IPS DF 4.7 (cell line): ENCODE measurements around the gene ATP6V0A4.
"Not testable (repeated sequence)": the region's sequence is repeated elsewhere in the genome, so short reads cannot be mapped to it uniquely, and the experiment has no call there.

Source experiments
- DNase-seq: peaks from one replicate; pipeline ENCODE4 v3.0.0-alpha.2; 2013; ENCODE audit warnings: low spot score; ENCODE audit errors: extremely low read depth

The ATP6V0A4 gene

DNA sequence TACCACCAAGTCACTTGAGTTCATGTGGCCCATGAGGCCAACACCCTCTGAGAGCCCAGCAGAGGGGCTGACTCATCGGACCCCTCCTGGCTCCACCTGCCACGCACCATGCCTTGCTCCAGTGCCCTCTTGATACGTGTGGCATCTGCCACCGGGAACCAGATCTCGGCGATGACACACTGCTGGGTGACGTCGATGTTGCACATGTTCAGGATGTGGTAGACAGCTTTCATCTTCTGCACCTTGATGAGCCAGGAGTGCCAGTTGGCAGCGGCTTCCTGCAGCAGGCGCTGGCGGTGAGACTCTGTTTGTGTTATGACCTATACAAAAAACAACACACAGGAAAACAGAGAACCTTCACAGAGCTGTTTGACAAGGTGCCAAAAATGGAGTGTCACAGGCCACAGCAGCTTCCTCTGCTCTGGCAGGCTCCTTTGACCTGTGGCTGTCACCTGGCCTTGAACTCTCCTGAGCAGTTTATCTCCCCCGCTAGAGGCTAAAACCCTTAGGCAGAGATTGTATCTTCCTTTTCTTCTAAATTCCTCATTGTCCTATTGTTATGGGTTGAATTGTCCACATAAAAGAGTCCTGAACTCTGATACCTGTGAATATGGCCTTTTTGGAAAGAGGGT lies 45.4 kb downstream of the ATP6V0A4 start:
- no peak for DNase-seq

DNA sequence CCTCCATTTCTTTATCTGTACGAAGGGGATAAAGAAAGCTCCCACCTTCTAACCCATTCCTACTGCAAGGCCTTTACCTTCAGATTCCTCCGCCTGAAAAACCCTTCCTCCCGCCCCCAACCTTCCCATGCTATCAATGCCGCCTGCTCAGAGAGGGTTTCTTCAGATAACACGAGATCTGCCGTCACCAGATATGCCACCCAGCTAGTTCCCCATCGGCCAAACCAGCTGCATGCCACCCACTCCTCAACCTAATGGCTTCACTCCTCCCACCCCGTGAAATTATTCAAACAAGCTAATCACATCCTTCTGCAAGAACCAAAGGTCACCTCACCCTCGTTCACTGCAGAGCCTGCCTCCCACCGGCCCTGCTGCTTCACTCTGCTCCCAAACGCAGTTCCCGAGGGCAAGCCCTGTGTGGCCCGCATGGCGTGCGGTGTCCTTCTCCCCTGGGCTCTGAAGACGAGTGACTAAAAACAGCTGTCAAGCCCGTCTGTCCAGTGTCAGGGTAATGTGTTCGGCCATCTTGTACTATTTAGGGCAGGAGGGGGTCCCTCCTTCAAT lies 47.0 kb downstream of the ATP6V0A4 start:
- no peak for DNase-seq

DNA sequence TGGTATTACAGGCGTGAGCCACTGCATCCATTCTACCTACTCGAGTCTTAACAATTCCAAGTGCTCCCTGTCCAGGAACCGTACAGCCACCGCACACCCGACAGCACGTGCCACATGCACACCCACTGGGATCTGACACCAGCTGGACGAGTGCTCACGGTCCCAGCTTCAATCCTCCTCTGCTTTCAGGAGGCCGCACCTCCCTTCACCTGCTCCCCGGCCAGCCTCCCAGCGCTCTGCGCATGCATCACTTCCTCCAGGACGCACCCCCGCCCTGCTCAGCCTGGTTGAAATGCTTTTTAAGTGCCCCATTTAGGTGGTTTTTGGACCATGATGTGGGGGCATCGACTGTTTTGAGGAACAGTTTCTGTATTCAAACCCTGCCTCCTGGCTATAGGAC lies 47.5 kb downstream of the ATP6V0A4 start:
- DNase-seq, result no peak

DNA sequence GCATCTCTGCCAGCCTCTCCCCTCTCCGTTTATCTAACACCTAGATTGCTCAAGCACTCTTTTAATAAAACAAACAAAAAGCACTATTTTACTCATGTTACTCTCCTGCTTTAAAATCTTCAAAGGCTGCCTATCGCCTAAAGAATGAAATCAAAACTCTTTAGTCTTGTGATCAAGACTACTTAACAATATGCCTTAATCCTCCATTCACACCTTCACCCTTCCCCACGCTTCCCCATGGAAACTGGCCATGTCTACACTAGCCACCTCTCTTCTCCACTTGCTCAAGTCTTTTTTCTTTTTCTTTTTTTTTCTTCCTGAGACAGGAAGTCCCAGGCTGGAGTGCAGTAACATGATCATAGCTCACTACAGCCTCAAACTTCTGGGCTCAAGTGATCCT lies 48.0 kb downstream of the ATP6V0A4 start:
- DNase-seq, result no peak

DNA sequence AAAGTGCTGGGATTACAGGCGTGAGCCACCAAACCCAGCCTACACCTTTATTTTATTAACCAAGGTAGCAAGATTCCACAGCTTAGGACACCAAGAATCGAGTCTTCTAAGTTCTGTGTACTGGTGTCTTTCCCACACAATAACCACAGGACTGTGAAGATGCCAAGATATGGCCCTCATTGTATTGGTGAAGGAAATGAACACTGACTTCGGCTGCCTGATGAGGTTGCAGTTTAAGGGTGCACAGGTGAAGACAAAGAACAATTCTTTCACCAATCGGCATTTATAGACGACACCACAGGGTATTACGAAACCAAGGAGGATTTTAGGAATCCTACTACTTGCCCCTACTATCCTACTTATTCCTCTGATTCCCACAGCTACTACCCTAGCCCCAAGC lies 49.3 kb downstream of the ATP6V0A4 start:
- DNase-seq, result no peak

DNA sequence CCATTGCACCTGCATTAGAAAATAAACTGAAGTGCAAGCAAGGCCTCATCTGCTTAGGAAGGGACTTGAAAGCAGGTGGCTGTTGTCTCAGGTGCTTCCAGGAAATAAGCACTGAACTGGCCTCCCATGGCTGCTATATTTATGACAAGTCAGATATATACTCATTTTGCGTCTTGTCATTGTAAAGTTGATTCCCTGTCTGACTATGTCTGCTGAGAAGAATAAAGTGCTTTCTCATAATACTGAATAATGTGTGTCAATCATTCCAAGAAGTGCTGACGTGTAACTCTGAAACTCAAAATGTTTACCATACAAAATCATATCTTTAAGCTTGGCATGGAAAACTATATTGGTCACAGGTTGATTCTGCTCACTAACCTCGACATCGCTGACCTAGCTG lies 51.9 kb downstream of the ATP6V0A4 start:
- no peak for DNase-seq

DNA sequence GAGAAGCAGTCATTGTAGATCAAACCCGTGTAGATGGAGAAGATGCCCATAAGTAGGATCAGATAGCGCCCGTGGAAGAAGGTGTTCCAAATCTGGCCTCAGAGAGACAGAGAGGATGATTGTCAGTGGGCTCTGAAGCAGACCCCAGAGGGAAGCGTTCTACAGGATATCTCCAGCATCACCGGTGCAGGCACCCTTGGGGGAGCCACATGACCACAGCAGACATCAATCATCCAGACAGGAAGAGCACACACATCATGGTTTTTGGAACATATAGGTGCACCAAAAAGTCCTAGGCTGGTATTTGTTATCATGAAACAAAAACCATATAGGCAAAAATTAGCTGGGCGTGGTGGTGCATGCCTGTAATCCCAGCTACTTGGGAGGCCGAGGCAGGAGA lies 52.8 kb downstream of the ATP6V0A4 start:
- no peak for DNase-seq

DNA sequence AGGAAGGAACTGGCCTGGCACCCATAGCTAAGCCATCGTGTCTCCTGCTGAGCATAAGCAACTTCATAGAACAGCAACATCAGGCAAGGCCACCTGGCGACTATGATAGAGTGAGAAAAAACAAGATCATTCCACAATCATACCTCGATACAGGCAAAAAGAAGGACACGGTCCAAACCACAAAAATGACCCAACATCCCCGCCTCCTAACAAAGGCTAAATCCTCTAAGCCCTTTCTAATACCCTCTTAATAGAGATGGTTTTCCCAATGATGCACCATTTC lies 56.6 kb downstream of the ATP6V0A4 start:
- DNase-seq, result no peak

DNA sequence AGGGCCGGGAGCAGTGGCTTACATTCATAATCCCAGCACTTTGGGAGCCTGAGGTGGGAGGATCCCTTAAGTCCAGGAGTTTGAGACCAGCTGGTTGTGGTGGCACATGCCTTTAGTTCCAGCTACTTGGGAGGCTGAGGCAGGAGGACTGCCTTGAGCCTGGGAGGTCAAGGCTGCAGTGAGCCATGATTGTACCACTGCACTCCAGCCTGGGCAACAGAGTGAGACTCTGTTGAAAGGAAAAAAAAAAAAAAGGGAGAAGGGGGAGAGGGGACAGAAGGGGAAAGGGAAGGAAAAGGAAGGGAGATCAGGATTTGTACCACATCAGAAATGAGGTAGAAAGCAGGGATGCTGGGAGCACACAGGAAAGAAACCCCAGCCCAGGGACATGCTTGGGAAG lies 58.1 kb downstream of the ATP6V0A4 start:
- no peak for DNase-seq

DNA sequence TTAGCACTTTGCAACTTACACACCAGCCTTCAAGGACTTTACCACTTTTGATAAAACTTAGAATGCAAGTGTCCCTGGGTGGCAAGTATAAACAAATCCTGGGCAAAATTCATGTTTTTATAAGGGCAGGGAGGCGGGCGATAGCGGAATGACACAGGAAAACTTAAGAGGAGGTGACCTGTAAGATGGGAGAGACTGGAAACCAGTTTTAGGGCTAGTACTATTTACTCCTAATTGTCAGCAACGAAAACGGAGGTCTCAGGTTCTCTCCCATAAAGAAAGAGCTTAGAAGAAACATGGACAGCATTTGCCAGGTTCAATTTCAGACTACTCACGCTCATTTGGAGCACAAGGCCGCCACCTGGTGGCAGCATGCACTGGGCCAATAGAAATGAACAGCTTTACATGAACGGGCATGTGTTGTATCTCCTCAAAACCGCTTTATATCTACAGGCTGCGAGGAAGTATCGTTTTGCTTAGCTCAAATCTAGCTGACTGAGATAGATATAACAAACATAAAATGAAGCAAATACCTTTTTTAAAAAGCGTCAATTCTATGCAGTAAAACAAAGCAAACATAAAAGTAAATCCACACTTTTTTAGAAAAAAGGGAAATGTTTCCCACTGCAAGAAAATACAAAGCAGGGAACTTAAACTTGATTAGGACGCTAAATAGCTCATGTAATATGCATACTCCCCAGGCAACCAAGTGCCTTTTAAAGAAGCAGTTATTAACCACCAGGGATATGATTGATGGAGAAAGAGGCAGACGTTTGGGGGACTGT lies 59.3 kb downstream of the ATP6V0A4 start:
- DNase-seq, result peak; percentile 87

DNA sequence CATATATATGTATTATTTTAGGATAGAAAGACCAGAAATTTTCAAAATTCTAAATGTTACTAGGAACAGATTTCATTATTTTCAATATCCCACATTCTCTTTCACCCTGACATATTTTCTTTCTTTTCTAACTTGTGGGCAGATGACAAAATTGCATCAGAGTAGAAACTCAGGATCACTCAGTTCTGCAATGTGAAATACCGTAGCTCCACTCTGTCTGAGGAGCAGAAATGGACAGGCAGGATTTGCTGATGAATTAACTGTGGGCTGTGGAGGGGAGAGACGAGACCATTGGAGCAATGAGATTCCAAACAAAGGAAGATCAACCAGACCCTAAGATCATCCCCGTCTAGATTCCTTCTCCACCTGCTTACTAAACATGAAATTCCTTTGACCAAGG lies 59.9 kb downstream of the ATP6V0A4 start:
- no peak for DNase-seq

DNA sequence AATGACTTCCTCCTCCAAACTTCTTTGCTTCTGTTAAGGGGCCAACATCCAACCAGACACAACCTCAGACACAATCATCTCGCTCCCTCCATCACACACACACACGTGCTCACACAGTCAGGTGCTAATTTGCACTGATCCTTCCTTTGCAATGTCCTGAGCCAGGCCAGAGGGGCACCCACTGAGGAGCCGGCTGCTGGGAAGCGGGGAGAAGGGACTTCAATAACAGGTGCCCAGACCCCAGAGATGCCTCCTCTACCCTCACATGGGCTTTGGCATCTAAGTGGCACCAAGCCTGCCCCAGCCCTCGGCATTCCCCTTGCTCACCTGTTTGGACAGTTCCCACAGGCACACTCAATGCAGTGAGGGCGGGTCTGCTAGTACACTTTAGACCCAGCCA lies 62.6 kb downstream of the ATP6V0A4 start:
- DNase-seq, result no peak

DNA sequence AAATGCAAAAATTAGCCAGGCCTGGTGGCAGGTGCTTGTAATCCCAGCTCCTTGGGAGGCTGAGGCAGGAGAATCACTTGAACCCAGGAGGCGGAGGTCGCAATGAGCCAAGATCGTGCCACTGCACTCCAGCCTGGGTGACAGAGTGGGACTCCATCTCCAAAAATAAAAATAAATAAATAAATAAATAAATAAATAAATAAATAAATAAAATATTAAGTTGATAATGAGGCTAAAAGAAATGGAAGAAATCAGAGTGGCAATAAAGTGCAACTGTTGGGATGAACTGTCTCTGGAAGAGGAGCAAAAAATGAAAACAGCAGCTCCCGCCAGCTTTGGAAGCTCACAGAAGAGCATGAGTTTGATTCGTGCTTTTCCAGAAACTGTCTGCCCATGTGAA lies 66.3 kb downstream of the ATP6V0A4 start:
- DNase-seq, result not testable (repeated sequence)

DNA sequence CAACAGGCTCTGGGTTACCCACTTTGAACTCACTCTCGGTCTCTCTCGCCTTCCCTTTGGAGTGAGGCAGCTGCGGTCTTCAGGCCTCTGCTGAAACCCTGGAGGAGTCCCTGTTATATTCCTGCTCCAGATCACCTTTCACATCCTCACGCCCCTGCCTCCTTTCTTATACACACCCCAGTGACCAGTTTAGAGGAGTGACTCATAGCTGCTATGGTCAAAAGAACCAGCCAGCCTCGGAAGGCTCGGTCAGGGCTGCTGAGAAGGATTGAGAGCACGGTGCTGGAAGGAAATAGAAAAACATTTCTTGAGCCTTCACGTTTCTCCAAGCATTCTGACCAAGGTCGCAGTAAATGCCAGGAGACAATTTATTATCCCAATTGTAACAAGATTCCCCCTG lies 68.6 kb downstream of the ATP6V0A4 start:
- no peak for DNase-seq

DNA sequence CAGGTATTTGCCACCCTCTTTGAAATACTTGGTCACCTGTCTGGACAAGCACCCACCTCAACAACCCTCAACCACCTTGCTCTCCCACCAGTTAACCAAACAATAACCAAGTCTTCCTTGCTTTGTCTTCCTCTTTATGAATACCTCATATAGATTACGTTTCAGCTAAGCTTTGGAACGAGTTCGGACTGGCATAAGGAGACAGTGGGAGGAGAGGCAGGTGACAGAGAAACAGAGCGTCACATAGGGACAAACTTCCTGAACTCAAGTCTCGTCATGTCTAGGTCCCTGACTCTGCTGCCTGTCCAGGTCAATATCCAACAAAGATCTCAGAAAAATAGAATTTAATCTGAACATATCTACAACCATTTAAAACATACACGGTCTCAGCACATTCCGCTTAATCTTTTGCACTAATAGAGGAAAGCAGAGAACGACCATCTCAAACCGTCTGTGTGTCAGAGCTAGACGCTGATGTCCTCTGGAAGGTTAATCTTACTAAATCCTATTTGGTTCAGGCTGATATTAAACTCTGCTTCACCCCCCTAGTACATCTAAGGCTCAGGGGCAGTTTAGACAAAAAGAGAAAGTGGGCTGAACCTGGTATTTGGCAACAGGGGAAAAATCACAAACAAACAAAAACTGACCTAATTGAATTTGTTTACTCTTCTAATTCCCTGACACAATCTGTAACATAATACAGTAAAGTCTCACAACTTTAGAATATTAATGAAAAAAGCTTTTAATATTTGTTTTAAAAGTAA lies 70.5 kb downstream of the ATP6V0A4 start:
- no peak for DNase-seq

DNA sequence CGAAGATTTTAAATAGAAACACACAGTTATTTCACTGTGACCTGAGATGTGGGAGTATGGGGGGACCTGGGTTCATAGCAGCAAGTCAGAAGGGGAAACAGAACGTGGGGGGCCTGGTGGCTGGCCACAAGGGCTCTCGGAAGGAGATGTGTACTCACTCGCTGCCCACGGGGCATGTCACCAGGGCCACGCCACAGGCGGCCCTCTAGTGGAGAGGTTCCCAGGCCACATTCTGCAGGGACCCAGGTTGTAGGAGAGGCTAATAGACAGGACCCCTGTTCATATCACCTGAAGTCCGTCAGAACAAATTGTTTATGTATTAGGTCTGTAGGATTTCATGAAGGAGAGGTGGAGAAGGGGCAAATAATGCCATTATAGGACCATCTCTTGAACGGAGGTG lies 71.7 kb downstream of the ATP6V0A4 start:
- no peak for DNase-seq

DNA sequence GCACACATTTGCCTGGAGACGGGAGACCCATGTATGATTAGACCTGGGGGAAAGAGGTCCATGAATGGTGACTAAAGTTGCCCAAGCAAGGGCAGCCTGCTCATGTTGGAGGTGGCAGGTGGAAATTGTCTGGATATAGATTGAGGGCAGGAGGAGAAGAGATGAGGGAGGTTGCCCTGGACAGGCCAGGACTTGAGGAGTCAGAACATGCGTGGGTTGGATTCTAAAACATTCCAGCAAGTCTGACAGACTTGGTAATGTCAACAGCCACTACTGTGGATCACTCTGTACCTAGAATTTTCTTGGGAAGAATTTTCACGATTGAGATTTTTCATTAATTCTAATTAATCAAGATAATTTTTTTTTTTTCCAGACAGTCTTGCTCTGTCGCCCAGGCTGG lies 77.7 kb downstream of the ATP6V0A4 start:
- no peak for DNase-seq

DNA sequence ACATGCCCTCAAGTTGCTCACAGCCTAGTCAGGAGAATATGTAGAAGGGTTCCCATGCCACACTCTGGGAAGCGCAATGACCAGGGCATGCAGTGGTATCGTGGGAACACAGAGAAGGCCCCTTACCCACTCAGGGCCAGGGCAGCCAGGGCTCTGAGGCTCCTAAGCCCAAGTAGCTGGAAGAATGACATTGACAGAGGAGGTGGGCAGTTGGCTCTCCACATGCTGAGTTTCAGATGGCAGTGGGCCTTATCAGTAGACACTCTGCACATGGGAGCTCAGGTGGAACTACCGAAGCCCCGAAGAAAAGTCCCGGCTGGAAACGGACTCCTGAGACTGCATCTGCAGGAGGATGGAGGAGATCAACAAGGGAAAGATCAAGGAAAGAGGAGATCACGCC lies 81.1 kb downstream of the ATP6V0A4 start:
- DNase-seq, result no peak

DNA sequence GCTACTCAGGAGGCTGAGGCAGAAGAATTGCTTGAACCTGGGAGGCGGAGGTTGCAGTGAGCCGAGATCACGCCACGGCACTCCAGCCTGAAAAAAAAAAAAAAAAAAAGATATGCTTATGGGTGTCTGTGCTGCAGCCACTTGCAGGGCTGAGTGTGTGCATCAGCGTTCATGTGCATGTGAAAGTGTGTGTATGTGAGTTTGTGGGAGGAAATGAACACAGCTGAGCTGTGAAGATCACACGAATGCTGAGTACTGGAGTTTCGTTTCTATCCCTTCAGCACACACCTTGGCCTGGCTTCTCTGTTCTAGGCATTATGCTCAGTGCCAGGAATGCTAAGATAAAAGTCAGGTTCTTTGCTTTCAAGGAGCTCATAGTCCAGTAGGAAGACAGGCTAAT lies 84.8 kb downstream of the ATP6V0A4 start:
- no peak for DNase-seq

DNA sequence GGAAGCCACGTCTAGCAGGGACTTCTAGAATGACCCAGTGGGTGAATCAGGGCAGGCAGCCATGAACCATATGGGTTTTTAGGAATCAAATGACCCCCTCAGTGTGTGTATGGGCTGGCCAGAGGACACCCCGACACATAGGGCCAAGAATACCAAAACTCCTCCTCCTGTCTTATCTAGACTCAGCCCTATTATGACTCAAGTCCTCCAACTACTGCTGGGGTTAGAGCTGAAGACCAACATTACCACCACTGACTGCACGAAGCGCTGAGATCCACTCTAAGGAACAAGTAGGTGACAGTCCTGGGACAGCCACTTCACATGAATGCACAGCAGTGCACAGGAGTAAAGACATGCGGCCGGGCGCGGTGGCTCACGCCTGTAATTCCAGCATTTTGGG lies 85.3 kb downstream of the ATP6V0A4 start:
- DNase-seq, result no peak

DNA sequence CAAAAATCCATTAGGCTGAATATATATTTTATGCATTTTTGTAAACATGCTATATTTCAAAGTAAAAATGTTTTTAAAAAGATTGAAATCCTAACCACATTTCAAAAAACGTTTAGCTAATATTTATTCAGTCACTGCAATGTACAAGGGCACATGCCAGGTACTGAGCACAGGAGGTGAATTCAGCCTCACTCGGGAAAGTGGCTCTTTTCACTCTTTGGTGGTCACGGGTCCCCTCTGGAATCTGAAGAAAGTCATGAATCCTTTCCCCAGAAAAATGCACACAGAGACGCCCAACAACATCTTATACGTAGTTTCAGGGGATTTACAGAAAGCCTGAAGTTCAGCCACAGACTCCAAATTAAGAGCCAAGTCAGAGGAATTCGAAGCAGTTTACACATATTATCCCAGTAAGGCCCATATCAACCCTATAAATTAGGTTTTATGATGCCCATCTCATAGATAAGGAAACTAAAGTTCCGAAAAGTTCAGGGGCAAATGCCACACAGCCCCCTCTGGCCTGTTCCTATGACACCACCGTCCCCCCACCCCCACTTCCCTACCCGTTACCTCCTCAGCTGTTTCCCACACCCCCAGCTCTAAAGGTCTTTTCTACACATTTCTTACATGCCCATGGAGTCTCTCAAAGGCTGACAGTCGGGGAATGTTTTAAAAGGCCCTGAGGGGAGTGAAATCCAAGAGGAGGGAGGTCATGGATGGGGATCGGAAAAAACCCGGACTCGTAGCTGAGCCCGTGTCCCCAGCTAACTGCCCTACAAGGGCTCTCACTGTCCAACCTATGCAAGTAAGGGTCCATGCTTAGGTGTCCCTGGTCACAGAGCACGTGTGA lies 87.2 kb downstream of the ATP6V0A4 start:
- no peak for DNase-seq

DNA sequence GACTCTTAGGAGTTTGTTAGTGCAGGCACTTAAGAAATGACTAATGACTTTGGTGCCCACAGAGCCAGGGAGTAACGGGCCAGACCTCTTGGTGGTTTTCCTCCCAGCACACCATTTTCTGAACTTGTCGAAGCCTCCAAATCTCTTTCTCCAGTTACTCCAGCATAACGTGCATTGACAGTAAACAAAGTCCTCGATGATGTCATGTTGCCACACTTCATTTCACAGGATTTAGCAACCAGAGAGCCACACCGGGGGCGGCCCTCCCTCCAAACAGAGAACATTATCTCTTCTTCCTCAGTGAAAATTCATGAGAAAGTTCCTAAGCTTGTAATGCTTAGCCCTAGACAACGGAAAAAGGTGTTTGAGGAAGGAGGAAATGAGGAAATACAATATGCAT lies 92.8 kb downstream of the ATP6V0A4 start:
- no peak for DNase-seq
